GM18520 (cell line): Measurements from ENCODE around the gene STAG2.

Source experiments
- ATAC-seq: cut with Tn5 transposase; IDR thresholded peaks from one replicate; pipeline ENCODE4 v1.9.1; 2021; ENCODE audit not compliant: unreplicated experiment

The STAG2 gene

DNA sequence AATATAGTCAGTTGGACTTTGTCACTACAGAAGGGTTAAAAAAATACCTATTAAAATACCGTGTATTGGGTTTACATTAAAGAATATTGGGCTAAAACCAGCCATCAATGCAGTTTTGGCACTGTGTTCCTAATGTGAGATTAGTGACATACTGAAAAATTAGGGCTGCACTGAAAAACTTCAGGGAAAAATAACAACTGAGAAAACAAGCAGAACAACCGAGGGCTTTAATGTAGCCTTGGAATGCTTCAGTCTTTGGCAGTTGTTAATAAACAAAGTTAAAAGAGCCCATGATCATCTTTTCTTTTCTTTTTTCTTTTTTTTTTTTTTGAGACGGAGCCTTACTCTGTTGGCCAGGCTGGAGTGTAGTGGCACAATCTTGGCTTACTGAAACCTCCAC is 12.4 kb downstream of the STAG2 start:
- ATAC-seq, result no peak

DNA sequence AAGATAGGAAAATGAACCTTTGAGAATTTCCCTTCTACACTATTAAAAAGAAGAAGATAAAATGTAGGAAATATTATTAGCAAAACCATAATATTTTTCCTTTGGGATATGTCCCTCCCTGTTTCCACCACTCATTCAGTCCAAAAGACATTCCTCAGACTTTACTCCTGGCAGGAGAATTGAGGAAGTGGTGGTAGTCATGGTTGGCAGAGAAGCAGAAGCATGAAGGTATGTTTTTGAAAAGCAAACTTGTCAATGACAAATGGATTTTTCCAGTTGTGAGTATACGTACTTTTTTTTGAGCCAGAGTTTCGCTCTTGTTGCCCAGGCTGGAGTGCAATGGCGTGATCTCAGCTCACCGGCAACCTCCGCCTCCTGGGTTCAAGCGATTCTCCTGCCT is 13.7 kb downstream of the STAG2 start:
- ATAC-seq, result no peak

DNA sequence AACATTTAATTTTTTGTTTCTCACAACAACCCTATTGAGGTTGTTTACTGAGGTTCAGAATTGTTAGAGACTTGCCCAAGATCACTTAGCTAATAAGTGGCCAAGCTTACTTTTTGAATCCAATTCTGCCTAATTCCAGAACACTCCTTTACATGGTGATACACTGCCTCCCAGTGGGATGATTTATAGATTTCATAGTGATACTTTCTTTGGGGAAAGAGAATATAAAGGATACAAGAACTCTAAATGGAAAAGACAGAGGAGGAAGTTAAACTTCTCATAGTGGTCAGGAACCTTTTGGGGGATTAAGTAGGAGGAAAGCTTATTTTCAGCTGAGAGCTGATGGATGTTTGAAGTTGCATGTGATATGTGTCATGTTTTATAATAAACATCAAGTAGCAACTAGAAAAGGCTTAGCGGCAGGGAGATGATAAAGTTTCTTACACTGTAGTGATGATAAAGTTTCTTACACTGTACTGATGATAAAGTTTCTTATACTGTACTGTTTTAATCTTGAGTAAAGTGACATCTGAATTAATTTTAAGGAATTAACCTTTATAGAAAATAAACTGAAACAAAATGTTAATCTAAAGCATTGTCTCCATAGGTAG is 15.3 kb downstream of the STAG2 start:
- ATAC-seq, result no peak

DNA sequence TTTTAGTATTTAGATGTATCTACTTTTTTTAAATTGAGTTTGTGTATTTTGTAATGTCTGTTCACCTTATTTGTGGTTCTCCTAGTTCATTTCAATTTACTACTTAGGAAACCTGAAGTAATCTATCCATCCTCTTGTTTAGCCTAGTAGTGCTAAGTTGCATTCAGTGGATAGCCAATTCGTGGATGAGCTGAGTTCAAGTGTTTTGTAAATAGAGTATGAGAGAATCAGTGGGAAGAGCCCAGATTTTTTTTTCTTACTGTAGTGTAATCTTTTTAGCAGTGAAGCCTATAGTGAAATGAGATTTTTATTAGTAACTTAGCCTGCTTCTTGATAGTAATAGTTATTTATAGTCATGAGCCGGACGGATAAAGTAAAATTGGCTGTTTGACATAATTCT is 21.7 kb downstream of the STAG2 start:
- ATAC-seq, result no peak

DNA sequence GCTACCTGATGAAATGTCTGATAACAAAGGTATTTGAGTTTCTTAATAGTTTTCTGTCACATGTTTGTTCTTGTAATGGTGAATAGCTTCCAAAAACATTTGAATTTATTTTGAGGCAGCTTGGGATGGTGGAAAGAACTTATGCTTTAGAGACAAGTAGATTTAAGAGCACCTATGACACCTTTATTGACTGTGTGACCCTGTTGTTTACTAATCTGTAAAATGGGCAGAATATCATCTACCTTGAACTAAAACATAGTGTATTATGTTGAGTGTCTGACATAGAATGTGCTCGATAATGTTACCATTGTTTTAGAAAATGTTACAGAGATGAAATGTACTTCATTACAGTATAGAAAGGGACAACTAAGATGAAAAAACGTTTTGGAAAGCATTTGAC is 24.9 kb downstream of the STAG2 start:
- no peak for ATAC-seq

DNA sequence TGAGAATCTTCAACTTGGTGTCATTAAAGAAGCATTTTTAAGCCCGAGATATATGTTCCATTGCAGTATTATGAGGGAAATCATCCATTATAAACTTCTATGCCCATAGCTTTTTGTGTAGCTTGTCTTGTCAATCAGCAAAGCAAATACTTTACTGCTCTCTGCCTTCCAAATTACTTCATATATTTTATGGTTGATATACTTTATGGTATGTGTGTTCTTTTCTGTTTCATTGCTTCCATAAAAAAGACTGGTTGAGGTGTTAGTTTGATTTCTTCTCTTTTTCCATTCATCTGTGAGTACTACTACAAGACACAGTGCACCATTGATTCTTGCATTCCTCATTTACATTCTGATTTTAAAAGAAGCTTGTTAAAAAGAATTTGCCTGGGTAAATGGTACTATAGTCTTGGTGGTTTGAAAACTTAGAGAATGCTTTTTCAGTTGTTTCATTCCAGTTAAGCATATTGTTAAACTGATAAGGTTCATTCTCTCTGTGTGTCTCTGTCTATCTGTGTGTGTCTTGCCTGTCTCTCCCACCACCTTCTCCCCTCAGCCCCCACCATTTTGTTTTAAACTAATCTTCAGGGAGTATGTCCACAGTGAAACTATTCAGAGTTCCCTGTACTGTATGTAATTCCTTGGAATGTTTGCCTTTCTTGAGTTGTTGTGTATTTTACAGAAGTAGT is 27.1 kb downstream of the STAG2 start:
- no peak for ATAC-seq

DNA sequence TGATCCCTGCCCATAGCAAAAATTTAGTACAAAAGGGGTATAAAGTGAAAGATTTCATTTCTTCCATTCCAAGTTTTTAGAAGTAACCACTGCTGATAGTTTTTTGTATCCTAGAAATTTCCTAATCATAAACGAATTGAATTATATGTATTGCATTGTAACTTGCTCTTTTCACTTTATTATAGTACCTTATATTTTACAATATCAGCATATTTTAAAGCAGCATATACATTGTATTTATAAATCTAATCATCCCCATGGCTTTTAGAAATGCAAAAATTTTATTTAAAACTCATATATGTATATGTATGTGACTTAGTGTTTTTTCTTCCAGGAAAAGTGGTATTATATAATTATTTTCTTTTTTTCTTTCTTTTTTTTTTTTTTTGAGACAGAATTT is 27.7 kb downstream of the STAG2 start:
- no peak for ATAC-seq

DNA sequence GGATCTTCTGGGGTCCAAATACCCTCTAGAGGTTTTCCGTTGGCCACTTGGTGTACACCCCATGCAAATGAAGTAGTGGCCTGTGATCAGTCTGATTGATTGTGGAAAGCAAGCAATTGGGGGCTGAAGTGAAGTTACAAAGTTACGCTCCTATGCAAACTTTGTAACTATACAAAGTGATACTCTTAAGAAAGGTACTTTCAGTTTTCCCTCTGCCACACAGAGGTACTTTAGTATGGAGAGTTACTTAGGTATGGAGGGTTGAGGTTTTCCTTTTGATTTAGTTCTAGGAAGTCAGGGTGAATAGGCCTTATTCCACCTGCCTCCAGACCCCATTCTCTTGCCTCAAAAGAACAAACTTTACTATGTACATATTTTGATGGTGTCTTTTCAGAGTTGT is 28.7 kb downstream of the STAG2 start:
- ATAC-seq, result no peak

DNA sequence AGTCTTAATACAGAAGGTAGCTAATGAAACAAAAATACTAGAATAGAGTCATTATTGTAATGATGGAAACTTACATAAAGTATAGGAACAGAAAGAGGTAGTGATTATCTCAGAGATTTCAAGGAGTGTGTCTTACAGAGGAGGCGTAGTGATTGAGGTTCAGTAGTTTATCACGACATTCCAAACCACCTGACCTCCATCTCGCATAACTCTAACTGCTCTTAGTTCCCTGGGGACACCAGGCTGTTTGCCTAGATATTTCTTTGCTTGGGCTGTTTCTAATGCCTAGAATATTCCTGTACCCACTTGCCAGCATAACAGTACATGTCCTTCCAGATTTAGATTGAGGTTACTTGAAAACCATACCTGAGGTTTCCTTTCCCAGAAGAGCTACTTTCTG is 29.1 kb downstream of the STAG2 start:
- ATAC-seq, result no peak

DNA sequence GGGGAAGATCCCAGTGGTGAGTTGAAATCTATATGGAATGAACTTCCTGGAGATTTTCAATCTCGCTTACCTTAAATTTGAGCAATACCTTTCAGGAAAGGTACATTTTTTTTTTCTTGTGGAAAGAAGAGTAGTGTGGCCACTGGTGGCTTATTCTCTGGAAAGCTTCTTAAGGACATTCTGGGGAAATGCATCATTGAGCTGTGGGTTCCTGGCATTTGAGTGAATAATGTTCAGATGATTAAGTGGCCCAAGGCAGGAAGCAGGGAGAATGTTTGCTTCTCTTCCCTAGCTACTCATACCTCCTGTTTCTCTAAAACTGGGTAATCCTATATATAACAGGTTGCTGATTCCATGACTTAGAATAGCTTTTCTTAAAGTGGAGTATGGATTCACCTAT is 31.8 kb downstream of the STAG2 start:
- ATAC-seq, result no peak

DNA sequence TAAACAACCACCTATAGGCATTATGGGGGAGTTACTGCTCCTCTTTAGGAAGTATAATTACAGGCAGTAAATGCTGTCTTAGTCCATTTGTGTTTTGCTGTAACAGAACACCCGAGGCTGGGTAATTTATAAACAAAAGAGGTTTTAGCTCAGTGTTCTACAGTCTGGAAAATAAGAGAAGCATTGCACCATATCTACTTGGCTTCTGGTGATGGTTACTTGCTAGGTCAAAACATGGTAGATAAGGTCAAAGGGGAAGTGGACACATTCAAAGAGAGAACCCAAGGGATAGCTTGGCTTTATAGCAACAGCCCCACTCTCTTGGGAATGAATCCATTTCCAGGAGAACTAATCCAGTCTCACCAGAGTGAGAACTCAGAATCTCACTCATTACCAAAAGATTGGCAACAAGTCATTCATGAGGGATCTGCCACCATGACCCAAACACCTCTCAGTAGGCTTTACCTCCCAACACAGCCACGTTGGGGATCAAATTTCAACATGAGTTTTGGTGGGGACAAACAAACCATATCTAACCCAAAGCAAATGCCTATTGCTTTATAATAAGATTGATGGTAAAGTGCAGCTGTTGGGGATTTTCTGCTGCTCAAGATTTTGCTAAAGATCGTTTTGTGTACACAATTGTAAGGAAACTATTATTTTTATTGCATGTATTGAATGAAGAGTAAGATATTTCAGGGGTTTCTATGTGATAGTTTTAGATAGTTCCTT is 32.6 kb downstream of the STAG2 start:
- ATAC-seq, result no peak

DNA sequence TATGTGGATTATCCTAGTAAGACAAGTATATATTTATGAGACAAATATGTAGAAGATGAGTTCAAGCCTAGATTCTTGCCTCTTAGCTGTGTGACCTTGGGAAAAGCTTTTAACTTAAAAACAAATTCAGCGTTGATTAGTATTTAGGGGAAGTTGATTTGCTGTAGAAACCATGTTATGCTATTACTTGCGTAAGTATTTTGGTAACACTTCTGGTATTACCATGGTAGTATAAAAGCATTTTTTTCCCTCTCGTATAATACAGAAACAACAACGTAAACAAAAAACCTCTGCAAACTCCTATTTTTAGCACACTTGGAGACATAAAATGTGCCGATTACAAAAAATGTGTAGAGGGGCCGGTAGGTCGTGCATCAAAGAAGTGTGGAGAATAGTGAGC is 33.2 kb downstream of the STAG2 start:
- ATAC-seq, result no peak

DNA sequence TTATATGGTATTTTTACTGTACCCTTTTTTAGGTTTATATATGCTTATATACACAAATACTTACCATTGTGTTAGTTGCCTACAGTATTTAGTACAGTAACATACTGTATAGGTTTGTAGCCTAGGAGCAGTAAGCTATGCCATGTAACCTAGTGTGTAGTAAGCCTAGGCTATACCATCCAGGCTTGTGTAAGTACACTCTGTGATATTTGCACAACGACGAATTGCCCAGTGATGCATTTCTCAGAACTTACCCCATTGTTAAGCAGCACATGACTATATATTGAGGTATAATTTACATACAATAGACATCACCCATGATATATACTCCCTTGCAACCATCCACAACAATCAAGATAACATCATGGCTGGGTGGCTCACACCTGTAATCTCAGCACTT is 40.1 kb downstream of the STAG2 start:
- no peak for ATAC-seq

DNA sequence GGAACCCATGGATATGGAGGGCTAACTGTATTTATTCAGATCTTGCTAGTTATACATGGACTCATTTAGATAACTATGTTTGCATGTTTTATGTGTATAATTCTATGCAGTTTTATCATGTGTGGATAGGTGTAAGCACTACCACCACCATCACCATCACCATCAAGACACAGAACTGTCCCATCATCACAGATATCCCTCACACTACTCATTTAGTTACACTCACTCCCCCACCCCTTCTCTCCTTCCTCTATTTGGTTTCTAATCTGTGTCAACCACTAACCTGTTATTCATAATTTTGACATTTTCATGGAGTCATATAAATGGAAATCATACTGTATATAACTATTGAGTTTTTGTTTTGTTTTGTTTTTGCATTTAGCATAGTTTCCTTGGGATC is 43.7 kb downstream of the STAG2 start:
- no peak for ATAC-seq

DNA sequence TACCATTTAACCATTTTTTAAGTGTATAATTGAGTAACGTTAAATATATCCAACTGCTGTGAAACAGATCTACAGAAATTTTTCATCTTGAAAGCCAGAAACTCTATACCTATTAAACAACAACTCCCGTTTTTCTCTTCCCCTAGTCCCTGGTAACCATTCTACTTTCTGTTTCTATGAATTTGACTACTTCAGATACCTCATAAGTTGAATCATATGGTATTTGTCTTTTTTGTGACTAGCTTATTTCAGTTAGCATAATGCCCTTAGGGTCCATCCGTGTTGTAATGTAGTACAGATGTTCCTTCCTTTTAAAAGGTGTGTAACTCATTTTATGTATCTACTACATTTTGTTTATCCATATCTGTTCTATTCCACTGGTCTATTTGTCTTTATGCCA is 48.7 kb downstream of the STAG2 start:
- peak; percentile 70 for ATAC-seq

DNA sequence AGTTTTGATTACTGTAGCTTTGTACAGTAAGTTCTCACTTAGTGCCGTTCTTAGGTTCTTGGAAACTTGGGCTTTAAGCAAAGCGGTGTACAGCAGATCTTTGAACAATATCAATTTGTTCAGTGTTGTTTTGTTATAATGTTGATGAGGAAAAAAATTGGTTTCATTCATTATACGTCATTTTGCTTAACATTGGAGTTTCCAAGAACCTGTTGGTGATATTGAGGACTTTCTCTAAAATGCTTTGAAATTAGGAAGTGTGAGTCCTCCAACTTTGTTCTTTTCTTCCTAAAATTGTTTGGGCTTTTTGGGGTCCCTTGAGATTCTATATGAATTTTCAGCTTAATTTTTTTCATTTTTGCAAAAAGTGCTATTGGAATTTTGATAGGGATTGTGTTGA is 49.1 kb downstream of the STAG2 start:
- ATAC-seq, result no peak

DNA sequence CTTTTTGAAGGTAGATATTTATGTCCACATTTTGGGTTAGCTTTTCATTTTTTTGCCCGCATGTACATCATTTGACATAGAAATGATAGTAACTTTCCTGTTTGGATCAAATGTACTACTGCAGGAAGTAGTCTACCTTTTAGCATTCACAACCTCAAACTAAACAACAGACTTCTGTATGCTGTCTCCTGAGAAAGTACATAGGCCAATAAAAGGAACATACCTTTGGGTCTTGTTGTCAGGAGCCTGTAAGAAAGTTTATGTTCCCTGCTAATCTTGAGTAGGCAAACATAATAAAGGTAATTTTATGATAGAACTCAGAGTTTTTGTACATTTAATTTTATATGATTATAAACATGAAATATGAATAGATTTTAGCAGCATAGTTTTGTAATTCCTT is 54.2 kb downstream of the STAG2 start:
- no peak for ATAC-seq

DNA sequence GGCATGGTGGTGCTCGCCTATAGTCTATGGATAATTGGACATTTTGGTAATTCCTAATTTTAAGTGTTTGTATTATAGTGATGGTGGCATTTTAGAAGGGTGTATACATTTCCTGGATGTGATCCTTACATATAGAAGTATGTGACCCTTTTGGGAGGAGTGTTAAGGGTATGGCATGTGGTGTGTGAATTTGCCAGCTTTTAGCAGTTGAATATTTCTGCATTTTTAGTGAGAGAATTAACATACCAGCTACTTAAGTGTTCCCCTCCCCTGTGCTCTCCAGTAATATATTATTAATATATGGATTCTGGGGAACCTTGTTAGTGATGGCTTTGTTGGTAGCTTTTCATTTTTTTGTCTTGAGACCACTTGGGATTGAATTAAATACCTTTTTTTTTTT is 55.3 kb downstream of the STAG2 start:
- no peak for ATAC-seq

DNA sequence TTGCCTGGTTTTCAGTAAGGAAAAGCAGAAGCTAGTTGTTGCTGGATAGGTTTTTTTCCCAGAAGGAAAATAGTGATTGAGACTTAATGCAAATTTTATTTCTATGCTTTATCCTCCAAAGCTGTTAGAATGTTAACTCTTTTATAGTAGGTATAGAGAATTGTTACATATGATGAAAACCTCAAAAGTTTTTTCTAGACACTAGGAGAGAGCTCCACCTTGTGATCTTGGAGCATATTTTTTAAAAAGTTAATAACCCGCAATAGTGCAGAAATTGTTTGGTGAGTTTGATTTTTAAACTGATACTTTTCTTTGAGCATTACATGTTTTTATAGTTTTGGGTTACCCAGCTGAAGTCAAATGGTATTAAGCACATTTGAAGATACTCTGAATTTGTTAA is 56.5 kb downstream of the STAG2 start:
- ATAC-seq, result no peak

DNA sequence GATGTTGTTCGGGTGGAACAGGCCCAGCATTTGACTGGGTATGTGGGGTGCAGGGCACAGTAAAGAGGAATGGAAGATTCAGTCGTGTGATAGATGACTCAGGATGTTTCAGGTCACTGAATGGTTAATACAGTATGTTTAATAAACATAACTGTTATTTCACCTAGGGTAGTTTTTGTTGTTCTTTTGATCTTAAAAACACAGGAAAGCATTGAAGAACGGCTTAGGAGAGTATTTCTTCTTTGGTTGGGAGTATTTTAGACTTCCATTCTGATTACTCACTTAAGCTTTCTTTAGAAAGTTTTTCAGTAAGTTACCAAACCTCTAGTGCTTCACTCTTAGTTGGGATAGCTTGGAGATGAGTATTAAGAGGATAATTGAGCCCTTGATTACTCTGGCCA is 62.3 kb downstream of the STAG2 start:
- no peak for ATAC-seq

DNA sequence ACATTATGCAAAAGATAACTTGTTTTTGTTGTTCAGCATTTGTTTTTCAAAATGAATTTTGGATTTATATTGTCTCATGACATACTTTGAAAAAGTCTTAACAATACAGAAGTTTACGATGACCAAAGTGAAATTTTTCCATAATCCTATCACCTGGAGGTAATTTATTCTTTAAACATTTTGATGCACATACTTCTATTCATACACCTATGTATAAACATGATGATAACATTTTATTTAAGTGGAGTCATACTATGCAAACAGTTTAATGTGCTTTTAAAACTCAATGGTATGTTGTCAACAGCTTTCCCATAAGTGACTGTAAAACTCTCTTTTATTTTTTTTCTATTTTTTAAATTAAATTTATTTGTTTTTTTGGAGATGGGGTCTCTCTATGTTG is 65.0 kb downstream of the STAG2 start:
- no peak for ATAC-seq

DNA sequence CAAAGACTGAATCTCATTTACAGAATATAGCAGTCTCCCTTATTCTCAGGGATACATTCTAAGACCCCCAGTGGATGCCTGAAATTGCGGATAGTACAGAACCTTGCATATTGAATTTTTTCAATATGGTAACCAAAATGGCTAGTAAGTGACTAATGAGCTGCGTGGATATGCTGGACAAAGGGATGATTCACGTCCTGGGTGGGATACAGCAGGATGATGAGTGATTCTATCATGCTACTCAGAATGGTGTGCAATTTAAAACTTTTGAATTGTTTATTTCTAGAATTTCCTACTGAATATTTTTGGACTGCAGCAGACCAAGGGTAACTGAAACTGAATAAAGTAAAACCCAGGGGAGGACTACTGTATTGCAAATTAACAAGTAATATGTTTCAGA is 66.7 kb downstream of the STAG2 start:
- no peak for ATAC-seq

DNA sequence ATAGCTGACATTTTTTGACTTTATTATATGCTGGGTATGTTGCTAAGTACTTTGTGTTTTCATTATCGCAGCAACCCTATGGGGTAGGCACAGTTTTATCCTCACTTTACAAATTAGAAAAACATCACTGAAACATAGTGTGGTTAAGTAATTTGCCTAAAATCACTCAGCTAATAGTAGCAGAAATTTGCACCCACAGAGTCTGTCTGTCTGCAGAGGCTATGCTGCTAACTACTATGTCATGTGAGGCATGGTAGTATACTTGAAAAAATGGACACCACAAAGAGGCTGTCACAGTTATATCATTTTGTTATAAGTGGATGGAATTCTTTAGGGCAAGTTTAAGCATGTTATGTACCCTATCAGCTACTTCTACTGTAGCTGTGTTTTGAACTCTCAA is 69.0 kb downstream of the STAG2 start:
- peak; percentile 82 for ATAC-seq
